GM12872 (cell line): Measurements from ENCODE around the gene ANKRD33B.

ENCODE experiments used
- CTCF ChIP-seq: IDR thresholded peaks from 3 replicates; pipeline ENCODE4 v1.5.1; 2011; ENCODE audit warnings: low read depth, mild to moderate bottlenecking, low read length, moderate library complexity; ENCODE audit not compliant: insufficient read depth

The ANKRD33B gene

GRCh38 chr5:10624679-10625078 lies 60.8 kb downstream of the ANKRD33B start:
- no peak for TF ChIP-seq CTCF

GRCh38 chr5:10625700-10626472 lies 62.0 kb downstream of the ANKRD33B start:
- TF ChIP-seq CTCF, result no peak

- TF ChIP-seq CTCF, result no peak
Observed at GRCh38 chr5:10626473-10627013, 62.7 kb downstream of the ANKRD33B start.

- TF ChIP-seq CTCF, result no peak
Observed at GRCh38 chr5:10627160-10627701, 63.4 kb downstream of the ANKRD33B start.

GRCh38 chr5:10628601-10629000 lies 64.7 kb downstream of the ANKRD33B start:
- no peak for TF ChIP-seq CTCF

- TF ChIP-seq CTCF, result no peak
Observed at GRCh38 chr5:10629682-10630081, 65.8 kb downstream of the ANKRD33B start.

- TF ChIP-seq CTCF, result no peak
Observed at GRCh38 chr5:10630126-10630525, 66.3 kb downstream of the ANKRD33B start.
